ENCODE measurements around the gene DCHS2. TPM values are rescaled to one million over a fixed set of nuclear protein-coding genes. Genes with fewer than 3 reads are reported as not detected.

DCHS2 gene
- total and polyA plus RNA-seq, 2 of the 8 experiments (the other 6 are each of a cell fraction or from before 2014, with no cell fraction given): 0.54 to 2.6 TPM

DNA sequence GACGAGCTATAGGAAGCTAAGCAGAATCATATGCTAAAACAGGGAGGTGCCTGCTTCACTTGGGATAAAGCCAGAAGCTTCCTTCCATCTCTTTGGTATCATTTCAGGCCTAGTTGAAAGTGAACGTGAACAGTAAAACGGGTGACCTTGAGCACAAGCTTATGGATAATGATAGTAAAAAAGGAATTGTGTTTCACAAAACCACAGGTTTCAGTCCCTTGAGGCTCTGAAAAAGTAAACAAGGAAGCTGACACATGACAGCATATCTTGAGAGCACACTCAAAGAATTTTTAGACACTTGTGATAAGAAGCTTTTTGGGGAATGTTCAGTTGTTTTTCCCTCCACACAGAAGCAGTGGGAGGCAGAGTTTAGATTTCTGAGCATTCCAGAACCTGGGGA lies 286.1 kb downstream of the DCHS2 start:
- Histone ChIP-seq H3K18ac (ENCODE audit: extremely low read depth, low read length) (no peak overlapping the region), H4K5ac (ENCODE audit: insufficient read length, low read depth, low read length) (no peak overlapping the region), H3K79me1 (ENCODE audit: low read depth, low read length) (no peaks in the 10 kb centered on the region), H3K4me1 (replicated peaks in 1 of 4; ENCODE audit: control insufficient read depth in 3 of 4, insufficient read depth in 4 of 4, low read length in 3 of 4) (no peaks in the 10 kb centered on the region), H3K27me3 (replicated peaks in 1 of 4; ENCODE audit: control insufficient read depth in 3 of 4, extremely low read depth in 1 of 4, insufficient read depth in 3 of 4, low read length in 3 of 4) (no peaks in the 10 kb centered on the region), H2BK120ac (replicated peaks; ENCODE audit: low read depth, low read length) (no peak overlapping the region), H3K14ac (ENCODE audit: insufficient read length) (no peak overlapping the region), H2BK12ac (ENCODE audit: low read depth, low read length) (no peak overlapping the region), H3K27ac (ENCODE audit: low read depth, low read length) (no peak overlapping the region), H4K20me1 (replicated peaks in 1 of 2; ENCODE audit: control insufficient read depth in 1 of 2, insufficient read depth in 2 of 2, low read length in 2 of 2) (no peaks in the 10 kb centered on the region), H3K9me3 (ENCODE audit: insufficient read depth in 2 of 2, low read depth in 1 of 2, low read length in 1 of 2) (no peaks in the 10 kb centered on the region), H3K4me2 (ENCODE audit: insufficient read depth in 1 of 2, low read depth in 2 of 2, low read length in 2 of 2) (no peak overlapping the region), H3K23me2 (ENCODE audit: low read depth, low read length) (no peaks in the 10 kb centered on the region), H3K56ac (replicated peaks; ENCODE audit: insufficient read length, low read depth, low read length) (no peak overlapping the region), H4K91ac (replicated peaks; ENCODE audit: insufficient read length, low read length) (no peak overlapping the region), H2AK5ac (ENCODE audit: low read depth, low read length) (no peak overlapping the region), H3K4ac (replicated peaks; ENCODE audit: insufficient read length, low read depth, low read length) (no peak overlapping the region), H3K36me3 (ENCODE audit: control insufficient read depth in 2 of 4, insufficient read depth in 4 of 4, low read length in 3 of 4) (no peaks in the 10 kb centered on the region), H3K4me3 (ENCODE audit: extremely low read depth in 1 of 4, insufficient read depth in 2 of 4, low read depth in 3 of 4, low read length in 4 of 4) (no peak overlapping the region), H2BK15ac (ENCODE audit: low read length) (no peak overlapping the region), H3K9ac (replicated peaks in 1 of 4; ENCODE audit: extremely low read depth in 1 of 4, low read depth in 3 of 4, low read length in 3 of 4) (no peak overlapping the region; a peak in 1 of 7 replicates), H2BK20ac (ENCODE audit: low read length) (no peak overlapping the region), H4K8ac (ENCODE audit: extremely low read depth, insufficient read depth, low read length) (no peak overlapping the region), H3K79me2 (ENCODE audit: control insufficient read depth in 1 of 2, insufficient read depth in 2 of 2, low read length in 2 of 2) (no peaks in the 10 kb centered on the region), H2AFZ (ENCODE audit: low read length) (no peak overlapping the region), H2BK5ac (ENCODE audit: low read depth, low read length) (no peak overlapping the region), H3K23ac (ENCODE audit: insufficient read length) (no peak overlapping the region)
- ChIA-PET POLR2A (ENCODE audit: partially characterized antibody) (no interaction called here), CTCF (ENCODE audit: partially characterized antibody) (no interaction called here)
- TF ChIP-seq EP300 (IDR thresholded peaks at IDR 0.05; ENCODE audit: borderline replicate concordance in 1 of 2, low read depth in 2 of 2, low read length in 2 of 2): no peak
- TF ChIP-seq EGR1 (IDR thresholded peaks at IDR 0.05; ENCODE audit: borderline replicate concordance, low read depth, low read length): no peak
- no peak for TF ChIP-seq BACH1 (IDR thresholded peaks at IDR 0.05; ENCODE audit: low read length)
- no peak for TF ChIP-seq RAD21 (IDR thresholded peaks at IDR 0.05 in 1 of 2, conservative IDR thresholded peaks at IDR 0.05 in 1 of 2; ENCODE audit: low read depth in 2 of 2, low read length in 2 of 2)
- TF ChIP-seq CEBPB (IDR thresholded peaks at IDR 0.05; ENCODE audit: low read depth, low read length): no peak
- no peak for TF ChIP-seq ASH2L (IDR thresholded peaks at IDR 0.05; ENCODE audit: low read length)
- no peak for TF ChIP-seq EZH2 (IDR thresholded peaks at IDR 0.05; ENCODE audit: low read depth, low read length, severe bottlenecking)
- TF ChIP-seq SAP30 (IDR thresholded peaks at IDR 0.05; ENCODE audit: insufficient read depth, insufficient replicate concordance, low read length): no peak
- no peak for TF ChIP-seq CREB1 (IDR thresholded peaks at IDR 0.05)
- TF ChIP-seq KDM1A (IDR thresholded peaks at IDR 0.05; ENCODE audit: borderline replicate concordance, low read length): no peak
- no peak for TF ChIP-seq BRCA1 (IDR thresholded peaks at IDR 0.05; ENCODE audit: low read depth, low read length)
- TF ChIP-seq PHF8 (conservative IDR thresholded peaks at IDR 0.05; ENCODE audit: low read depth, low read length): no peak
- WGBS, 2 experiments (ENCODE audit: extremely low coverage in 1 of 2, insufficient coverage in 1 of 2, insufficient read length in 1 of 2, insufficient replicate concordance in 2 of 2, low coverage in 1 of 2, low lambda C conversion rate in 2 of 2, missing lambda C conversion rate in 1 of 2): 86% methylated on average over 3 of the region's 3 CpGs; no CpG with 5 or more reads in 1 of the 2 experiments
- no peak for DNase-seq (ENCODE audit: low read depth in 1 of 2, low spot score in 2 of 2)
- no peak for FAIRE-seq

Data from H1 (cell line).